Ovary (tissue), 3 donors: ENCODE data around the gene MT3.

Experiments used
- CTCF ChIP-seq, 3 donors: fragments of 450-650 bp in 2 of 3; fragments of 200-600 bp in 1 of 3; IDR thresholded peaks; one replicate each; pipeline versions ENCODE4 v1.5.1 to v1.8.0; 2016 to 2022; ENCODE audit warnings: antibody characterized with exemption in 3 of 3, mild to moderate bottlenecking in 1 of 3
- EP300 ChIP-seq: sonication (generic); formaldehyde crosslinking; IDR thresholded peaks from one replicate; pipeline ENCODE4 v1.6.1; 2017; ENCODE audit warnings: antibody characterized with exemption
- POLR2A ChIP-seq: fragments of 450-650 bp; IDR thresholded peaks from one replicate; pipeline ENCODE4 v1.6.1; 2017; ENCODE audit warnings: antibody characterized with exemption, mild to moderate bottlenecking, moderate library complexity
- donor health status: DM: no; HTN: no; CAD: no.

GRCh38 chr16:56616608-56617211 is 27.4 kb downstream of the MT3 start:
- no peak for TF ChIP-seq EP300
- TF ChIP-seq CTCF (IDR thresholded peaks at IDR 0.05), result no peak
- TF ChIP-seq POLR2A, result no peak
